ENCODE measurements around the gene TBX1. TPM values are rescaled to one million over a fixed set of nuclear protein-coding genes. Genes with fewer than 3 reads are reported as not detected.
A peak's percentile ranks its signal among the peaks of the same experiment; 100 is the strongest.

TBX1 gene
- total and polyA plus RNA-seq, 2 of the 8 experiments (the other 6 are each of a cell fraction or from before 2014, with no cell fraction given), result 0.28 TPM; not detected in 1

DNA sequence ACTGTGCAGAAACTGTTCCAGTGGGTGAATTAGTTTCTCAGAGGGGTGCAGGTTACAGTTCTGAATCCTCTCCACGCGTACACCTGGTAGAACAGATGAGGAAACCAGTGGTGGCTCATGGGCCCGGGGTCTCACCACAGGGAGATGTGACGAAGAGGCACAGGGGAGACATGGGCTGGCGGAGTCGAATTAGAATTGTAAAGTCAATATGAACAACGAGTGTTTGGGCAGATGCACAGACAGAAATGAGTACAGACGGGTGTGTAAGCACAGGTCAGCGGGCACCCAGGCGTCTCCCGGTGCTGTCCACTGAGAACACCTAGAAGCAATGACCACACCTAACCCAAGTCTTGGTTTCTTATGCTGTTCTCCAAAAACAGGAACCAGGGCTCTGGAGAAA, 52.3 kb downstream of the TBX1 start:
- no peaks in the 10 kb centered on the region for H3K79me1 ChIP-seq (ENCODE audit: low read depth, low read length)
- H2BK20ac ChIP-seq (ENCODE audit: low read length), result no peak overlapping the region
- H3K23ac ChIP-seq (ENCODE audit: insufficient read length), result no peak overlapping the region
- no peak overlapping the region for H4K8ac ChIP-seq (ENCODE audit: extremely low read depth, insufficient read depth, low read length)
- no peak overlapping the region for H2BK12ac ChIP-seq (ENCODE audit: low read depth, low read length)
- peaks cover 2% of the 10 kb centered on the region; the same call in 1 of the 2 replicates for H3K23me2 ChIP-seq (ENCODE audit: low read depth, low read length)
- no peaks in the 10 kb centered on the region for H3K27me3 ChIP-seq (replicated peaks in 1 of 4; ENCODE audit: control insufficient read depth in 3 of 4, extremely low read depth in 1 of 4, insufficient read depth in 3 of 4, low read length in 3 of 4)
- no peaks in the 10 kb centered on the region; a peak in 1 of 7 replicates for H3K4me1 ChIP-seq (replicated peaks in 1 of 4; ENCODE audit: control insufficient read depth in 3 of 4, insufficient read depth in 4 of 4, low read length in 3 of 4)
- no peak overlapping the region for H3K4me2 ChIP-seq (ENCODE audit: insufficient read depth in 1 of 2, low read depth in 2 of 2, low read length in 2 of 2)
- peaks cover 0 to 3% of the 10 kb centered on the region in 2 experiments for H4K20me1 ChIP-seq (replicated peaks in 1 of 2; ENCODE audit: control insufficient read depth in 1 of 2, insufficient read depth in 2 of 2, low read length in 2 of 2)
- no peak overlapping the region for H2BK5ac ChIP-seq (ENCODE audit: low read depth, low read length)
- H3K27ac ChIP-seq (ENCODE audit: low read depth, low read length), result no peak overlapping the region
- FAIRE-seq, result no peak
- no peak overlapping the region for H2BK15ac ChIP-seq (ENCODE audit: low read length)
- no peak overlapping the region for H4K5ac ChIP-seq (ENCODE audit: insufficient read length, low read depth, low read length)
- no peak overlapping the region for H3K4ac ChIP-seq (replicated peaks; ENCODE audit: insufficient read length, low read depth, low read length)
- H3K9me3 ChIP-seq (ENCODE audit: insufficient read depth in 2 of 2, low read depth in 1 of 2, low read length in 1 of 2), result no peaks in the 10 kb centered on the region
- H3K36me3 ChIP-seq (ENCODE audit: control insufficient read depth in 2 of 4, insufficient read depth in 4 of 4, low read length in 3 of 4), result no peaks in the 10 kb centered on the region
- H3K4me3 ChIP-seq (ENCODE audit: extremely low read depth in 1 of 4, insufficient read depth in 2 of 4, low read depth in 3 of 4, low read length in 4 of 4), result no peak overlapping the region
- no peak overlapping the region for H3K9ac ChIP-seq (replicated peaks in 1 of 4; ENCODE audit: extremely low read depth in 1 of 4, low read depth in 3 of 4, low read length in 3 of 4)
- no peak overlapping the region for H2BK120ac ChIP-seq (replicated peaks; ENCODE audit: low read depth, low read length)
- WGBS, 2 experiments (ENCODE audit: extremely low coverage in 1 of 2, insufficient coverage in 1 of 2, insufficient read length in 1 of 2, insufficient replicate concordance in 2 of 2, low coverage in 1 of 2, low lambda C conversion rate in 2 of 2, missing lambda C conversion rate in 1 of 2), result 95% methylated on average over 11 of the region's 11 CpGs; no CpG with 5 or more reads in 1 of the 2 experiments
- H3K56ac ChIP-seq (replicated peaks; ENCODE audit: insufficient read length, low read depth, low read length), result no peak overlapping the region
- no peak overlapping the region for H2AK5ac ChIP-seq (ENCODE audit: low read depth, low read length)
- H2AFZ ChIP-seq (ENCODE audit: low read length), result no peak overlapping the region
- no peaks in the 10 kb centered on the region for H3K79me2 ChIP-seq (ENCODE audit: control insufficient read depth in 1 of 2, insufficient read depth in 2 of 2, low read length in 2 of 2)
- H4K91ac ChIP-seq (replicated peaks; ENCODE audit: insufficient read length, low read length), result no peak overlapping the region
- ChIA-PET POLR2A (ENCODE audit: partially characterized antibody) (no interaction called here), CTCF (ENCODE audit: partially characterized antibody) (interaction anchor here (1.0 to 2.3 kb wide), 4 partner anchors 8 to 97 kb away, joined by 3 to 14 read pairs (median 8); no protein-coding TSS in a partner anchor)
- H3K18ac ChIP-seq (ENCODE audit: extremely low read depth, low read length), result no peak overlapping the region
- peak in 1 of 2 experiments; percentile 34 for DNase-seq (ENCODE audit: low read depth in 1 of 2, low spot score in 2 of 2)
- no peak overlapping the region for H3K14ac ChIP-seq (ENCODE audit: insufficient read length)
- TF ChIP-seq BRCA1 (IDR thresholded peaks at IDR 0.05; ENCODE audit: low read depth, low read length) (no peak), TEAD4 (IDR thresholded peaks at IDR 0.05; ENCODE audit: low read depth, low read length) (no peak), RFX5 (IDR thresholded peaks at IDR 0.05; ENCODE audit: borderline replicate concordance, low read depth, low read length) (no peak), SIRT6 (IDR thresholded peaks at IDR 0.05; ENCODE audit: low read length) (no peak), TAF1 (IDR thresholded peaks at IDR 0.05; ENCODE audit: low read depth, low read length) (no peak), BCL11A (IDR thresholded peaks at IDR 0.05; ENCODE audit: low read depth in 2 of 2, low read length in 2 of 2) (no peak), CTBP2 (IDR thresholded peaks at IDR 0.05; ENCODE audit: borderline replicate concordance, insufficient read depth, insufficient read length, low read length) (no peak), TAF7 (optimal IDR thresholded peaks at IDR 0.05; ENCODE audit: borderline replicate concordance, low read depth, low read length) (no peak), ZNF274 (IDR thresholded peaks at IDR 0.05; ENCODE audit: borderline replicate concordance, extremely low read depth, low read length) (no peak), KDM1A (IDR thresholded peaks at IDR 0.05; ENCODE audit: borderline replicate concordance, low read length) (no peak), POLR2AphosphoS5 (IDR thresholded peaks at IDR 0.05; ENCODE audit: low read depth, low read length) (no peak)
- TF ChIP-seq, protein P1, sequence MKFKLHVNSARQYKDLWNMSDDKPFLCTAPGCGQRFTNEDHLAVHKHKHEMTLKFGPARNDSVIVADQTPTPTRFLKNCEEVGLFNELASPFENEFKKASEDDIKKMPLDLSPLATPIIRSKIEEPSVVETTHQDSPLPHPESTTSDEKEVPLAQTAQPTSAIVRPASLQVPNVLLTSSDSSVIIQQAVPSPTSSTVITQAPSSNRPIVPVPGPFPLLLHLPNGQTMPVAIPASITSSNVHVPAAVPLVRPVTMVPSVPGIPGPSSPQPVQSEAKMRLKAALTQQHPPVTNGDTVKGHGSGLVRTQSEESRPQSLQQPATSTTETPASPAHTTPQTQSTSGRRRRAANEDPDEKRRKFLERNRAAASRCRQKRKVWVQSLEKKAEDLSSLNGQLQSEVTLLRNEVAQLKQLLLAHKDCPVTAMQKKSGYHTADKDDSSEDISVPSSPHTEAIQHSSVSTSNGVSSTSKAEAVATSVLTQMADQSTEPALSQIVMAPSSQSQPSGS (IDR thresholded peaks at IDR 0.05; ENCODE audit: low read length), result no peak
- TF ChIP-seq, protein P2, sequence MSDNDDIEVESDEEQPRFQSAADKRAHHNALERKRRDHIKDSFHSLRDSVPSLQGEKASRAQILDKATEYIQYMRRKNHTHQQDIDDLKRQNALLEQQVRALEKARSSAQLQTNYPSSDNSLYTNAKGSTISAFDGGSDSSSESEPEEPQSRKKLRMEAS (IDR thresholded peaks at IDR 0.05), result no peak
